ENCODE measurements around the gene RFT1. TPM values are rescaled to one million over a fixed set of nuclear protein-coding genes. Genes with fewer than 3 reads are reported as not detected.

RFT1 gene
- total and polyA plus RNA-seq, 2 of the 13 experiments (the other 11 are each of a cell fraction or from before 2014, with no cell fraction given) = 23.2 to 37.0 TPM

DNA sequence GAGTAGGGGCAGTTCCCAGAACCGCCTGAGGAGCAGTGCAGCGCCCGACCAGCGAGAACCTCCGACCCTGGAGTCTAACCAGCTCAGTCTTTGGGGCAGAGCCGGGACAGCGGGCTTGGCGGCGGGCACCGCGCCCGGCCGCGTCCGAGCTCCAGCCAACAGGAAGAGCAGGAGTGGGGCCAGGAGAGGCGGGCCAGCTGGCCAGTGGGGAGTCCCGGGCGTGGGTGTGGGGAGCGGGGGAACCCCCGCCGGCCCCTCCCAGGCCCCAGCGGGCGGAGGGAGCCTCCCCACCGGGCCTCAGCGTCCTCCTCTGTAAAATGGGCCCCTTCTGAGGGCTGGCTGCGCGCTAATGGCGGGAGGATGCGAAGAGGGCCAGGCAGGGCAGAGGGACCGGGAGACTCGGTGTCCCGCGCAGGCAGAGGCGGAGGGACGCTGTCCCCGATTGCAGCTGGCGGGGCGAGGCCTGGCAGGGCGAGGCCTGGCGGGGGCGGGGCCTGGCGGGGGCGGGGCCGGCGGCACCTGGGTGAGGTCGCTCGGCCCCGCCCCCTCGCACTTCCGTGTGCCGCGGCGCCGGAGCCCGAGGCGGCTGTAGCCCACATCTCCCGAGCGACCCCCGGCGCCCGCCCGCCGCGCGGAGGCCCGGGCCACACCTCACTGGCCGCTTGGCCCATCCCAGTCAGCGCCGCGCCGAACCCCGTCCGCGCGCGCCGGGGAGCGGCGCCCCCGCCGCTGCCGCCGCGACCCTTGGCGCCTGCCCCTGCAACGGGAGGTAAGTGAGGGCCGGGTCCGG lies 30.6 kb upstream of the RFT1 start, which contains the start of gene PRKCD (continued):
- TF ChIP-seq, protein P1, sequence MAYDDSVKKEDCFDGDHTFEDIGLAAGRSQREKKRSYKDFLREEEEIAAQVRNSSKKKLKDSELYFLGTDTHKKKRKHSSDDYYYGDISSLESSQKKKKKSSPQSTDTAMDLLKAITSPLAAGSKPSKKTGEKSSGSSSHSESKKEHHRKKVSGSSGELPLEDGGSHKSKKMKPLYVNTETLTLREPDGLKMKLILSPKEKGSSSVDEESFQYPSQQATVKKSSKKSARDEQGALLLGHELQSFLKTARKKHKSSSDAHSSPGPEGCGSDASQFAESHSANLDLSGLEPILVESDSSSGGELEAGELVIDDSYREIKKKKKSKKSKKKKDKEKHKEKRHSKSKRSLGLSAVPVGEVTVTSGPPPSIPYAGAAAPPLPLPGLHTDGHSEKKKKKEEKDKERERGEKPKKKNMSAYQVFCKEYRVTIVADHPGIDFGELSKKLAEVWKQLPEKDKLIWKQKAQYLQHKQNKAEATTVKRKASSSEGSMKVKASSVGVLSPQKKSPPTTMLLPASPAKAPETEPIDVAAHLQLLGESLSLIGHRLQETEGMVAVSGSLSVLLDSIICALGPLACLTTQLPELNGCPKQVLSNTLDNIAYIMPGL (CRISPR knock-in tag; IDR thresholded peaks at IDR 0.05; ENCODE audit: borderline replicate concordance in 1 of 2, low read depth in 1 of 2) = peak in 1 of 2 experiments; percentile 62; a peak in 1 of 4 replicates
- no peak for TF ChIP-seq ZNF180 (CRISPR knock-in tag; IDR thresholded peaks at IDR 0.05; ENCODE audit: borderline replicate concordance, low read depth)
- TF ChIP-seq ESRRA (CRISPR knock-in tag; IDR thresholded peaks at IDR 0.05; ENCODE audit: low read depth) = no peak
- TF ChIP-seq ZNF672 (CRISPR knock-in tag; IDR thresholded peaks at IDR 0.05) = no peak
- TF ChIP-seq CENPT (CRISPR knock-in tag; IDR thresholded peaks at IDR 0.05; ENCODE audit: low read depth) = no peak
- no peak for TF ChIP-seq ZNF562 (CRISPR knock-in tag; IDR thresholded peaks at IDR 0.05; ENCODE audit: borderline replicate concordance)
- TF ChIP-seq ZNF557 (CRISPR knock-in tag; IDR thresholded peaks at IDR 0.05) = no peak
- no peak for TF ChIP-seq SMAD3 (CRISPR knock-in tag; IDR thresholded peaks at IDR 0.05)
- no peak for TF ChIP-seq MIER2 (CRISPR knock-in tag; IDR thresholded peaks at IDR 0.05)
- TF ChIP-seq ZNF441 (CRISPR knock-in tag; IDR thresholded peaks at IDR 0.05; ENCODE audit: borderline replicate concordance) = 0 out of 2 replicates have a peak, but pooled peaks have one; percentile 14
- no peak for TF ChIP-seq PAF1 (CRISPR knock-in tag; IDR thresholded peaks at IDR 0.05)
- TF ChIP-seq, protein P2, sequence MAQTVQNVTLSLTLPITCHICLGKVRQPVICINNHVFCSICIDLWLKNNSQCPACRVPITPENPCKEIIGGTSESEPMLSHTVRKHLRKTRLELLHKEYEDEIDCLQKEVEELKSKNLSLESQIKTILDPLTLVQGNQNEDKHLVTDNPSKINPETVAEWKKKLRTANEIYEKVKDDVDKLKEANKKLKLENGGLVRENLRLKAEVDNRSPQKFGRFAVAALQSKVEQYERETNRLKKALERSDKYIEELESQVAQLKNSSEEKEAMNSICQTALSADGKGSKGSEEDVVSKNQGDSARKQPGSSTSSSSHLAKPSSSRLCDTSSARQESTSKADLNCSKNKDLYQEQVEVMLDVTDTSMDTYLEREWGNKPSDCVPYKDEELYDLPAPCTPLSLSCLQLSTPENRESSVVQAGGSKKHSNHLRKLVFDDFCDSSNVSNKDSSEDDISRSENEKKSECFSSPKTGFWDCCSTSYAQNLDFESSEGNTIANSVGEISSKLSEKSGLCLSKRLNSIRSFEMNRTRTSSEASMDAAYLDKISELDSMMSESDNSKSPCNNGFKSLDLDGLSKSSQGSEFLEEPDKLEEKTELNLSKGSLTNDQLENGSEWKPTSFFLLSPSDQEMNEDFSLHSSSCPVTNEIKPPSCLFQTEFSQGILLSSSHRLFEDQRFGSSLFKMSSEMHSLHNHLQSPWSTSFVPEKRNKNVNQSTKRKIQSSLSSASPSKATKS (CRISPR knock-in tag; IDR thresholded peaks at IDR 0.05) = no peak
- TF ChIP-seq, protein P3, sequence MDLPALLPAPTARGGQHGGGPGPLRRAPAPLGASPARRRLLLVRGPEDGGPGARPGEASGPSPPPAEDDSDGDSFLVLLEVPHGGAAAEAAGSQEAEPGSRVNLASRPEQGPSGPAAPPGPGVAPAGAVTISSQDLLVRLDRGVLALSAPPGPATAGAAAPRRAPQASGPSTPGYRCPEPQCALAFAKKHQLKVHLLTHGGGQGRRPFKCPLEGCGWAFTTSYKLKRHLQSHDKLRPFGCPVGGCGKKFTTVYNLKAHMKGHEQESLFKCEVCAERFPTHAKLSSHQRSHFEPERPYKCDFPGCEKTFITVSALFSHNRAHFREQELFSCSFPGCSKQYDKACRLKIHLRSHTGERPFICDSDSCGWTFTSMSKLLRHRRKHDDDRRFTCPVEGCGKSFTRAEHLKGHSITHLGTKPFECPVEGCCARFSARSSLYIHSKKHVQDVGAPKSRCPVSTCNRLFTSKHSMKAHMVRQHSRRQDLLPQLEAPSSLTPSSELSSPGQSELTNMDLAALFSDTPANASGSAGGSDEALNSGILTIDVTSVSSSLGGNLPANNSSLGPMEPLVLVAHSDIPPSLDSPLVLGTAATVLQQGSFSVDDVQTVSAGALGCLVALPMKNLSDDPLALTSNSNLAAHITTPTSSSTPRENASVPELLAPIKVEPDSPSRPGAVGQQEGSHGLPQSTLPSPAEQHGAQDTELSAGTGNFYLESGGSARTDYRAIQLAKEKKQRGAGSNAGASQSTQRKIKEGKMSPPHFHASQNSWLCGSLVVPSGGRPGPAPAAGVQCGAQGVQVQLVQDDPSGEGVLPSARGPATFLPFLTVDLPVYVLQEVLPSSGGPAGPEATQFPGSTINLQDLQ (CRISPR knock-in tag; IDR thresholded peaks at IDR 0.05) = no peak
- TF ChIP-seq CBFB (CRISPR knock-in tag; IDR thresholded peaks at IDR 0.05) = no peak
- no peak for TF ChIP-seq SRSF1 (optimal IDR thresholded peaks at IDR 0.05; ENCODE audit: low read depth, low read length)
- TF ChIP-seq GATA4 (IDR thresholded peaks at IDR 0.05; ENCODE audit: borderline replicate concordance, low read depth) = peak; percentile 44; the same call in 1 of the 2 replicates
- no peak for TF ChIP-seq ZNF224 (CRISPR knock-in tag; IDR thresholded peaks at IDR 0.05)
- no peak for TF ChIP-seq MED13 (CRISPR knock-in tag; IDR thresholded peaks at IDR 0.05)
- TF ChIP-seq, protein P4, sequence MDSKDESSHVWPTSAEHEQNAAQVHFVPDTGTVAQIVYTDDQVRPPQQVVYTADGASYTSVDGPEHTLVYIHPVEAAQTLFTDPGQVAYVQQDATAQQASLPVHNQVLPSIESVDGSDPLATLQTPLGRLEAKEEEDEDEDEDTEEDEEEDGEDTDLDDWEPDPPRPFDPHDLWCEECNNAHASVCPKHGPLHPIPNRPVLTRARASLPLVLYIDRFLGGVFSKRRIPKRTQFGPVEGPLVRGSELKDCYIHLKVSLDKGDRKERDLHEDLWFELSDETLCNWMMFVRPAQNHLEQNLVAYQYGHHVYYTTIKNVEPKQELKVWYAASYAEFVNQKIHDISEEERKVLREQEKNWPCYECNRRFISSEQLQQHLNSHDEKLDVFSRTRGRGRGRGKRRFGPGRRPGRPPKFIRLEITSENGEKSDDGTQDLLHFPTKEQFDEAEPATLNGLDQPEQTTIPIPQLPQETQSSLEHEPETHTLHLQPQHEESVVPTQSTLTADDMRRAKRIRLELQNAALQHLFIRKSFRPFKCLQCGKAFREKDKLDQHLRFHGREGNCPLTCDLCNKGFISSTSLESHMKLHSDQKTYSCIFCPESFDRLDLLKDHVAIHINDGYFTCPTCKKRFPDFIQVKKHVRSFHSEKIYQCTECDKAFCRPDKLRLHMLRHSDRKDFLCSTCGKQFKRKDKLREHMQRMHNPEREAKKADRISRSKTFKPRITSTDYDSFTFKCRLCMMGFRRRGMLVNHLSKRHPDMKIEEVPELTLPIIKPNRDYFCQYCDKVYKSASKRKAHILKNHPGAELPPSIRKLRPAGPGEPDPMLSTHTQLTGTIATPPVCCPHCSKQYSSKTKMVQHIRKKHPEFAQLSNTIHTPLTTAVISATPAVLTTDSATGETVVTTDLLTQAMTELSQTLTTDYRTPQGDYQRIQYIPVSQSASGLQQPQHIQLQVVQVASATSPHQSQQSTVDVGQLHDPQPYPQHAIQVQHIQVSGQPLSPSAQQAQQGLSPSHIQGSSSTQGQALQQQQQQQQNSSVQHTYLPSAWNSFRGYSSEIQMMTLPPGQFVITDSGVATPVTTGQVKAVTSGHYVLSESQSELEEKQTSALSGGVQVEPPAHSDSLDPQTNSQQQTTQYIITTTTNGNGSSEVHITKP (CRISPR knock-in tag; IDR thresholded peaks at IDR 0.05; ENCODE audit: low read depth) = 0 out of 2 replicates have a peak, but pooled peaks have one; percentile 40
